PC-9 (cell line): ENCODE results near the gene LYSMD4. TPM values are rescaled to one million over a fixed set of nuclear protein-coding genes. Genes with fewer than 3 reads are reported as not detected.

ENCODE experiments used
- BruUV-seq: library from RNA; stranded (reverse); fragments of 400-500 nt; replicated peaks from 2 replicates; lab custom pipeline; 2021; lab: Mats Ljungman, UMichigan
- CTCF ChIA-PET: fragments of 300-600 bp; sonication (Branson Sonifier 250); formaldehyde crosslinking; loops from one replicate; lab custom pipeline; 2022; ENCODE audit warnings: antibody characterized with exemption; lab: Charles Lee
- POLR2A ChIA-PET: fragments of 300-600 bp; sonication (Branson Sonifier 250); formaldehyde crosslinking; loops from one replicate; lab custom pipeline; 2022; ENCODE audit warnings: antibody characterized with exemption; ENCODE audit not compliant: unreplicated experiment; lab: Charles Lee
- DNase-seq, 2 experiments: peaks; one replicate each; pipeline versions ENCODE4 v3.0.0 to v3.0.0-alpha.2; 2015 to 2022; ENCODE audit warnings: mixed read lengths in 1 of 2
- H2AFZ ChIP-seq: fragments of 200-600 bp; sonication (generic); 2 replicates; pipeline ENCODE4 v1.8.1; 2017; ENCODE audit warnings: antibody characterized with exemption
- H3F3A ChIP-seq: fragments of 200-600 bp; sonication (generic); 2 replicates; pipeline ENCODE4 v1.8.1; 2017; ENCODE audit warnings: antibody characterized with exemption, mild to moderate bottlenecking, low read depth; ENCODE audit not compliant: insufficient read depth
- H3K27ac ChIP-seq: fragments of 200-600 bp; sonication (generic); 2 replicates; pipeline ENCODE4 v1.6.1; 2016; ENCODE audit warnings: mixed run types
- H3K27me3 ChIP-seq: fragments of 200-600 bp; sonication (generic); 2 replicates; pipeline ENCODE4 v1.6.1; 2016; ENCODE audit warnings: low read depth, mixed run types; ENCODE audit not compliant: insufficient read depth
- H3K36me3 ChIP-seq: fragments of 200-600 bp; sonication (generic); 2 replicates; pipeline ENCODE4 v1.6.1; 2016; ENCODE audit warnings: low read depth, mixed run types
- H3K4me1 ChIP-seq: fragments of 200-600 bp; sonication (generic); replicated peaks from 2 replicates; pipeline ENCODE4 v1.6.1; 2016; ENCODE audit warnings: mixed run types; ENCODE audit not compliant: insufficient read depth
- H3K4me2 ChIP-seq: fragments of 200-600 bp; sonication (generic); 2 replicates; pipeline ENCODE4 v1.6.1; 2017; ENCODE audit warnings: mixed run types
- H3K4me3 ChIP-seq: fragments of 200-600 bp; sonication (generic); 2 replicates; pipeline ENCODE4 v1.6.1; 2016; ENCODE audit warnings: mixed run types
- H3K79me2 ChIP-seq: fragments of 200-600 bp; sonication (generic); 2 replicates; pipeline ENCODE4 v1.6.1; 2017; ENCODE audit warnings: low read depth, mixed run types
- H3K9me2 ChIP-seq: fragments of 200-600 bp; sonication (generic); 2 replicates; pipeline ENCODE4 v1.8.1; 2017; ENCODE audit warnings: mild to moderate bottlenecking; ENCODE audit not compliant: insufficient read depth
- H3K9me3 ChIP-seq: fragments of 200-600 bp; sonication (generic); 2 replicates; pipeline ENCODE4 v1.8.1; 2016; ENCODE audit warnings: low read depth; ENCODE audit not compliant: insufficient read depth
- H4K20me1 ChIP-seq: fragments of 200-600 bp; sonication (generic); 2 replicates; pipeline ENCODE4 v1.8.1; 2017; ENCODE audit not compliant: insufficient read depth
- EZH2 ChIP-seq: fragments of 200-600 bp; sonication (generic); IDR thresholded peaks from 2 replicates; pipeline ENCODE4 v1.8.0; 2017; ENCODE audit warnings: antibody characterized with exemption, low read depth
- intact Hi-C: fragments of 100-400 bp; cut with micrococcal nuclease; formaldehyde crosslinking; loops from one replicate; pipeline ENCODE4 v1.10.0; 2022; ENCODE audit not compliant: unreplicated experiment
- total RNA-seq: library from RNA; stranded (reverse); gene quantifications from 2 replicates; pipeline ENCODE4 v1.2.3, GENCODE V29; 2021
- TF ChIP-seq, protein P1 (sequence below): fragments of 200-600 bp; sonication (generic); conservative IDR thresholded peaks from 2 replicates; pipeline ENCODE4 v1.6.1; 2017; ENCODE audit warnings: mixed run types, antibody characterized with exemption, mild to moderate bottlenecking, moderate library complexity

Gene LYSMD4
- total RNA-seq, 1 experiment from 2014 or later: 5.7 TPM

DNA sequence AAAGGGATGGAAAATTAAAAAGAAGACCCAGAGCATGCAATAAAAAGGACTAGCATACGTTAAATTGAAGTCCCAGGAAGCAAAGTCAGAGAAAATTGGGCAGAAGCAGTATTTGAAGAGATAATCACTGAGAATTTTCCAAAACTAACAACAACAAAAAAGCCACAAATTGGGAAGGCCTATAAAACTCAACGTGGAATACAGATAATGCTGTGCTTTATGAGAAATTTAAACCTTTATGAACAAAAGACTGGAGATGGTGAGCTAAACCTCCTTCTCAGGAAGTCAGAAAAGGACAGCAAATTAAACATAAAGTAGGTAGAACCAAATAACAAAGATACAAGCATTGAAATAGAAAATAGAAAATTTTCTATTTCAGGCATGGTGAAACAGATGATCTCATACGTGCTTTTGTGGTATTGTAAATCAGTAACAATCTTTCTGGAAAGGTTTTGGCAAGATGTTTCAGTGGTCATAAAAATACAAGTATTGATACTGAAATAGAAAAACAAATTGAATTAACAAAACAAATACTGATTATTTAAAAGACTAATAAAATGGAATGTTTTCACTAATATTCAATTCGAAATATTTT, 55.6 kb downstream of the LYSMD4 start:
- Histone ChIP-seq H3K4me3 (no peak overlapping the region), H3K27me3 (no peaks in the 10 kb centered on the region), H4K20me1 (no peaks in the 10 kb centered on the region; the same call in 1 of the 2 replicates), H3K9me2 (no peaks in the 10 kb centered on the region), H3F3A (no peaks in the 10 kb centered on the region; the same call in 1 of the 2 replicates), H3K27ac (no peak overlapping the region), H3K9me3 (no peaks in the 10 kb centered on the region), H3K4me1 (no peaks in the 10 kb centered on the region), H3K79me2 (no peaks in the 10 kb centered on the region), H3K36me3 (peaks cover 7% of the 10 kb centered on the region; the same call in 1 of the 2 replicates), H3K4me2 (no peak overlapping the region), H2AFZ (no peak overlapping the region)
- no TSS peak for BruUV-seq
- intact Hi-C loops: no loop called here
- no peak for DNase-seq
- CTCF ChIA-PET: no interaction called here
- POLR2A ChIA-PET: no interaction called here
- TF ChIP-seq, protein P1, sequence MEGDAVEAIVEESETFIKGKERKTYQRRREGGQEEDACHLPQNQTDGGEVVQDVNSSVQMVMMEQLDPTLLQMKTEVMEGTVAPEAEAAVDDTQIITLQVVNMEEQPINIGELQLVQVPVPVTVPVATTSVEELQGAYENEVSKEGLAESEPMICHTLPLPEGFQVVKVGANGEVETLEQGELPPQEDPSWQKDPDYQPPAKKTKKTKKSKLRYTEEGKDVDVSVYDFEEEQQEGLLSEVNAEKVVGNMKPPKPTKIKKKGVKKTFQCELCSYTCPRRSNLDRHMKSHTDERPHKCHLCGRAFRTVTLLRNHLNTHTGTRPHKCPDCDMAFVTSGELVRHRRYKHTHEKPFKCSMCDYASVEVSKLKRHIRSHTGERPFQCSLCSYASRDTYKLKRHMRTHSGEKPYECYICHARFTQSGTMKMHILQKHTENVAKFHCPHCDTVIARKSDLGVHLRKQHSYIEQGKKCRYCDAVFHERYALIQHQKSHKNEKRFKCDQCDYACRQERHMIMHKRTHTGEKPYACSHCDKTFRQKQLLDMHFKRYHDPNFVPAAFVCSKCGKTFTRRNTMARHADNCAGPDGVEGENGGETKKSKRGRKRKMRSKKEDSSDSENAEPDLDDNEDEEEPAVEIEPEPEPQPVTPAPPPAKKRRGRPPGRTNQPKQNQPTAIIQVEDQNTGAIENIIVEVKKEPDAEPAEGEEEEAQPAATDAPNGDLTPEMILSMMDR: no peak
- no peak for TF ChIP-seq EZH2

Other genes with a start within 250 kb of the LYSMD4 start
- 25.7 and 31.8 TPM in 2 replicates for gene MEF2A, start 167.5 kb downstream of the LYSMD4 start, total RNA-seq